HG02884 (cell line): ENCODE measurements around the gene ANGEL2.
"Not testable (repeated sequence)": the region's sequence is repeated elsewhere in the genome, so short reads cannot be mapped to it uniquely, and the experiment has no call there.

Experiments
- ATAC-seq: cut with Tn5 transposase; IDR thresholded peaks from one replicate; pipeline ENCODE4 v1.9.1; 2021; ENCODE audit warnings: mild to moderate bottlenecking, moderate library complexity; ENCODE audit not compliant: unreplicated experiment

ANGEL2 gene

DNA sequence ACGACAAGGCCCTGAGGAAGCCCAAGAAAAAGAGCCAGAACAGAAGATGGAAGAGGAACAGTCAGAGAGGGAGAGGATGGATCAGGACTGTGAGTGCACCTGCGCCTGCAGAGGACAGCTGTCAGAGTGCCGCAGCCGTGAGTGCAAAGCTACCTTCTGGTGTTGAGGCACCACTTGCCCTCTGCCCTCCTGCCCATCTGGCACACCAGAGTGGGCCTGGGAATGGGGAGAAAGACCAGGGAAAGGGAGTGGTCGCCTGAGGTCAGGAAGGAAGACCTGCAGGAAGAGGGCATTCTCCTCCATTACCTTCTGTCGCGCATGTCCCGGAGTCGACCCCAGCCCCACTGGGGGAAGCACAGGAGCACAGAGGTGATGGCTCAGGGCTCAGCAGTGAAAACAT, 39.1 kb downstream of the ANGEL2 start:
- no peak for ATAC-seq

DNA sequence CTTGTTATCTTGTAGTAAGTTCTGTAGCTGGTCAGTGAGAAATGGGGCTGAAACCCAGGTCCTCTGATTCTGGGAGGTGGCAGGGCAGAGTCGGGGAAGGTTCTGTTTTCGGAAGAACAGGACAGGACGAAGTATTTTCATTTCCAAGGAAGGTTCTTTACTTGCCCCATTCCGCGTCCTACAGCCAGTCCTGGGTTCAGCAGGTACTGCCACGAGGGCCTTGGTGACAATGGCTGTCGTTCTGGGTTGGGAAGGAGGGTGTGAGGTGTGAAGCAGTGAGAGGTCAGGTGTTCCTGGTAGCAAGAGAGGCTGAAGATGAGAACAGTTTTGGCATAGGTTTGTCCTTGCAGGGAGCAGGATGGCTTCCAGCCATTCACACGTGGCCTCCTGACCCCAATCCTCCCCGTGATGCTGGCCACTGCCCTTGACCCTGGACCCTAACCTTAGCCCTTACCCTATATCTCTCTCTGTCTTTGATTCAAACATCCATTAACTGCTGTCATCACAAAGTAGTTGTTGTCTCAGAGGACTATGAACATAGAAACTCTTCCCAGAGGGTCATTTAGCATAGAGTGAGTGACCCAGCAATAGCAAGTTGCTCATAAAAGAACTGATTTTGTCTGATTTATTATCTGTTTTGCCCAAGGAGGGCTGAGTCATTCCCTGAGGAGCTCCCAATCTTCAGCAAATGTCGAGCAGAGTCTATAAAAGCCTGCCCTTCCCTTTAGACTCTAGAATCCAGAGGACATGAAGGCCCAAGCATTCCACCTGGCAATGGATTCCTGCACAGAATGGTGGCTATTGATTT, 40.4 kb downstream of the ANGEL2 start:
- no peak for ATAC-seq

DNA sequence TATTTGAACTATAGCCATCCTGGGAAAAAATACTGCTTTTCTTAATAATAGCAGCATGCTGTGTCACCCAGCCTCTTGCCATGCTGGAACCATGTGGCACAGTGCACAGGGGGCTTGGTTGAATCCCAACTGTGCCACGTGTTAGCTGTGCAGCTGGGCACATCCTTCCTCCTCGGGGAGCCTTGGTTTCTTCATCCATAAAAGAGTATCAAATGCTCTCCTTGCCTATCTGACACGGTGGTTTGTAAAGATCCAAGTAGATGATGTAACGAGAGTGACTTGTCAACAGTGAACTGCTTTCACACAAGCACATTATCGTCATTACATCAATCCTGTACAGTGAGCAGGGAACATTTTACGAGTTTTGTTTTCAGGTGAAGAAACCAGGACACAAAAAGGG, 41.0 kb downstream of the ANGEL2 start:
- ATAC-seq: no peak

DNA sequence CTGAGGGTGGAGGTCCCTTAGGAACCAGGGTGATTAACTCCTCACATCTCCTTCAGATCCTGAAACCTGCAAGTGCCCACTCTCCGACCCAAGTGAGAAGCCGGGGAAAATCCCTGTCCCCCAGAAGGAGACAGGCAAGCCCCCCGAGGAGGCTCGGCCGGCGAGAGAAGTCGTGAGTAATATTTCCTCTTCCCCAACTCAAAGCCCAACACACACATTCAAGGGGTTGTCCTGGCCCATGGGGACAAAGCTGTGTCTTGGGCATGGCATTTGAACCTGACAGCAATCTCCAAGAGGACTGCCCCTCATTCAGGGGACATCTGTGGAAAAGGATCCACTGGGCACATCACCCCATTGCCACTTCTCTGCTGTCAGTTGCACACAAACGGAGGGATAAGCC, 41.8 kb downstream of the ANGEL2 start:
- ATAC-seq: no peak

DNA sequence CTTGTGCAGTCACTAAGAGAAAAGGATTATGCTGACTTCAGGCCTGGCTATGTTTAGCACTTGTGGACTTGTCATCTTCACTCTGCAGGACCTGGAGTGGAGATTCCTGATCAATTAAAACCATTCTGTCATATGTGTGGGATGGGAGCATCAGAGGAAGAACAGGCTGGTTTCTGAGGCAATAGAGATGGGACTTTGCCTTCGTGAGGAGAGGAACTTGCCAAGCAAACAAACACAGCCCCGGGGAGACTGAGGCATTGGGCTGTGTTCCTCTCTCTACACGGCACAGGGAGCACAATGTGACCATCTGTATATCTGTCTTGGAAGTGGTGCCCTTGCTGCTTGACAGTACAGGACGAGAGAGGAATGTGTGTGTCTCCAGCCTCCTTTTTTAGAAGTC, 42.2 kb downstream of the ANGEL2 start:
- no peak for ATAC-seq

DNA sequence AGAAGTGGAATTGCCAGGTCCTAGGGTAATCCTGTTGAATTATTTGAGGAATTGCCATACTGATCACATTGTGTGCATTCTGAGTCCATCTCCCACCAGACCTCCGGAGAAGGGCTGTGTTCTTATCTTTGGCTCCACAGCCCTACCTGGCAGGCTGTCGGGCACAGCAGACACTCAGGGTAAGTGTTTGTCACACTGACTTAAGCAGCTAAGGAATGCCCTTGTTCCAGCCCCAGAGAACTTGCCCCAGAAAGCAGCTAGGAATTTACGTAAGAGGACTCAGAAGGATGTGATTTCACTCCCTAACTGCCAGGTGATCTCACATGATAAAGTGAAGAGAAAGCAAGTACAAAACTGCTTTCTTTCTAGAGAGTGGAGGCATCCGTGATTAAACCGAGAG, 44.4 kb downstream of the ANGEL2 start:
- no peak for ATAC-seq

DNA sequence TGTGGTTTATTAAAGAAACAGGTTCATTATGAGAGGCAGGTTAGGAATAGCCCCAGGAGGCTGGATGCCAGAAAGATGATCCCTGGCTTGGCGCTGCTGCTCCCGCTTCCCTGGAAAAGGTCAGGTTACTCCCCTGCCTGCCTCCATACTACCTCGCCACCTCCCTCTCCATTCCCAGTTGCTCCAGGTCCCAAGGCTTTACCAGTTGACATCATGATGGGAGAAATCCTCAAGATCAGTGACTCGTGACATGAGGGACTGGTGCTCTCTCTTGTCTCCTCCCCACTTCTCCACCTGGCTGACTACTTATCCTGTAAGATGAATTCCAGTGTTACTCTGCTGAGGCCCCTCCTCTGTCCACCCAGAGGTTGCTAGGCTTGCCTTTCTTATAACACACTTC, 45.6 kb downstream of the ANGEL2 start:
- ATAC-seq: no peak

DNA sequence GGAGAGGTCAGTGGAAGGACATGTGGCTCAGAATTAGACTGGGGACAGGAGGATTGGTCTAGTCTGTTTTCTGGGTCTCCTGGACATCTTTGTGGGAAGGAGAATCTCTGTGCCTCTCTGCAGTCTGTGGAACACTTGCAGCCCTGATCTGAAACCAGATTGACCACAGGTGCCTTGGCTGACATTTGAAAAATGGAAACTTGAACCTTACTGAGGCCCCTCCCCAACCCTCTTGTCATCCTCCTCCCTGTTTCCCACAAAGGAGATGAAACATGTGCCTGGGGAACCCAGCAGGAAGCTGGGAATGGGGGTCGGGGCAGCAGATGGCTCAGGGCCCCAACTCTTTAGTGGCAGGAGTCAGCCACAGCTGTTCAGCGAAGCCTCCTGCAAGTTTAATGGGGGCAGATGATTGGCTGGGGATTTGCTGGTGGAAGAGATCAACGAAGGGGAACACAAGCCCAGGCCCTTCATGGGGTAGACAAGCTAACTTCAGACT, 47.3 kb downstream of the ANGEL2 start:
- ATAC-seq: no peak

DNA sequence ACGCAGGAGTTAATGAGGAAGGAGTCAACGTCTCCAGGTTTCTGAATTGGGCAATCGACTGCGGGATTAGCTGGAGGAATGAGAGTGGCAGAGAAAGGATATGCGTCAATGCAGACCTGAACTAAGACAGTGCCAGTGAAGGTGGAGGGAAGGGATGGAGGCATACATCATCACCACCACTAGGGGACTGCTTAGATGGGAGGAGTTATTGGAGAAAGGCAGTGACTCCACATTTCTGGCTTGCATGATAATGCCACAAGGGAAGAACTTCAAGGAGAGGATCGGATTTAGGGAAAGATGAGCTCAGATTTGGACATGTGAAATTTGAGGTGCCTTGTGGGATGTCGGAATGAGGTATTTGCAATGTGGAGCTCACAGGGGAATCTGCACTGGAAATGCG, 47.9 kb downstream of the ANGEL2 start:
- ATAC-seq: no peak

DNA sequence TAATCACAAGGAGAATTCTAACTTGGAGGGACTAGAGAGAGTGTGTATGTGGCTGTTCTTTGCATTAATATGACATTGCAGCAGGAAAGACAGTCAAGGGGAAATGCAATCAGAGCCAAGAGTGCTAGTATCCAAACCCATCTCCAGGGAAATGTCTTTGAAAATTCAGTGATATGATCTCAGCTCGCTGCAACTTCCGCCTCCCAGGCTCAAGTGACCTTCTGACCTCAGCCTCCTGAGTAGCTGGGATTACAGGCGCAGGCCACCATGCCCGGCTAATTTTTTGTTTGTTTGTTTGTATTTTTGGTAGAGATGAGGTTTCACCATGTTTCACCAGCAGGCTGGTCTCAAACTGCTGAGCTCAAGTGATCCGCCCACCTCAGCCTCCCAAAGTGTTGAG, 49.1 kb downstream of the ANGEL2 start:
- no peak for ATAC-seq

DNA sequence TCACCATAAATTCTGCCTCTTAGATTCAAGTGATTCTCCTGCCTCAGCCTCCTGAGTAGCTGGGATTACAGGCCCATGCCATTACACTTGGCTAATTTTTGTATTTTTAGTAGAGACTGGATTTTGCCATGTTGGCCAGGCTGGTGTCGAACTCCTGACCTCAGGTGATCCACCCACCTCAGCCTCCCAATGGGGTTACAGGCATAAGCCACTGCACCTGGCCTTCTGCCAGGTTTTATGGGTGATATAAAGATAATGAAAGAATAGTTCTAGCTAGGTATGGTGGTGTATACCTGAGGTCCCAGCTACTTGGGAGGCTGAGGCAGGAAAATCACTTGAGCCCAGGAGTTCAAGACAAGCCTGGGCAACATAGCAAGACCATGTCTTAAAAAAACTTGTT, 50.7 kb downstream of the ANGEL2 start:
- not testable (repeated sequence) for ATAC-seq

DNA sequence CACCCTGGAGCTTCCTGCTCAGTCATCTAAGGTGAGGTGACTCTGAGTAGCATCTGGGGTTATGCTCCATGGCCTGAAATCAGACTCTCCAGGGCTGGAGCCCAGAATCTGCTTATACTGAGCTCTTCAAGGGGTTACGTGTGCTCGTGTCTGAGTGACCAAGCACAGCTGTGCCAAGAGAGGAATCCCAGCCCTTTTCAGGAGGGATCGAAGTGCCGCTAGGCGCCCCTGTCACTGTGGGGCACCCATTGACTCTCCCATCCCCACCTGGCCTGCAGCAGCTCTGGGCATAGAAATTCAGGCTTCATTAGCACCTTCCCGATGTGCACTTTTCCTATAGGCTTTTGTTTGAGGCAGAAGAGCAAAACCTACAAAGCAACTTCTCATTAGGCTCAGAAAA, 51.6 kb downstream of the ANGEL2 start:
- ATAC-seq: no peak

DNA sequence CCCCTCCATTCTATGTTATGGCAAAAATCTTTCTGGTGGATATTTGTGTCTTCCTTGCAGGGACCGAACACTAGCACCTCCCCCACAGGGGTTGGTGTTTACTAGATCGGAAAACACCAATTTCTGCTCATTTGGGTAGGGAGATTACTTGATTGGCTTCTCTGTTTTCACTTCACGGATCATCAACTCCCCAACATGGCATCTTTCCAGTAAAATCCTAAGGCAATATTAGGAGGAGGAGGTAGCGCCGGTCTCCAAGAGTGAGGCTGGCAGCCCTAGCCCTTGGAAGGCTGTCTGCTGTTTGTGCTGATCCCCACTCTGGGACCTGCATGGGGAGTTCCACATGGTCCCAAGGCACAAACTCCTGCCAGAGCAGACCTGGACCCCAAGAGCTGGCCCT, 53.2 kb downstream of the ANGEL2 start:
- ATAC-seq: no peak

DNA sequence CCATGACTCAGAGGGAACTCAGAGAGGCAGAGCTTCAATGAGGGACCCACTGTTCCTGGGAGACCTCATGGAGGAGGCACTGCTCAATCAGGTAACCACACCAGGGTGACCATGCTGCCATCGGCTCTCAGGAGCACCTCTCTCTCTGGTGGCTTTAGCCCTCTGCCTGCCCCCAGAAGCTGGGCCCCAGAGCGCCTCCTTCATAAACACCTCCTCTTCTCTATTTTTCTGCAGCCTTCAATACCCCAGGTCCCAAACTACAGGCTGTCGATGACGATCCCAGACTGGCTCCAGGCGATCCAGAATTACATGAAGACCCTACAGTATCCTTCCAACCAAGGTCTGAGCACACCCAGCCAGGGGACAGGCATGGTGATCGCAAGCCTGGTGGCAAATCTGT, 54.7 kb downstream of the ANGEL2 start:
- no peak for ATAC-seq

DNA sequence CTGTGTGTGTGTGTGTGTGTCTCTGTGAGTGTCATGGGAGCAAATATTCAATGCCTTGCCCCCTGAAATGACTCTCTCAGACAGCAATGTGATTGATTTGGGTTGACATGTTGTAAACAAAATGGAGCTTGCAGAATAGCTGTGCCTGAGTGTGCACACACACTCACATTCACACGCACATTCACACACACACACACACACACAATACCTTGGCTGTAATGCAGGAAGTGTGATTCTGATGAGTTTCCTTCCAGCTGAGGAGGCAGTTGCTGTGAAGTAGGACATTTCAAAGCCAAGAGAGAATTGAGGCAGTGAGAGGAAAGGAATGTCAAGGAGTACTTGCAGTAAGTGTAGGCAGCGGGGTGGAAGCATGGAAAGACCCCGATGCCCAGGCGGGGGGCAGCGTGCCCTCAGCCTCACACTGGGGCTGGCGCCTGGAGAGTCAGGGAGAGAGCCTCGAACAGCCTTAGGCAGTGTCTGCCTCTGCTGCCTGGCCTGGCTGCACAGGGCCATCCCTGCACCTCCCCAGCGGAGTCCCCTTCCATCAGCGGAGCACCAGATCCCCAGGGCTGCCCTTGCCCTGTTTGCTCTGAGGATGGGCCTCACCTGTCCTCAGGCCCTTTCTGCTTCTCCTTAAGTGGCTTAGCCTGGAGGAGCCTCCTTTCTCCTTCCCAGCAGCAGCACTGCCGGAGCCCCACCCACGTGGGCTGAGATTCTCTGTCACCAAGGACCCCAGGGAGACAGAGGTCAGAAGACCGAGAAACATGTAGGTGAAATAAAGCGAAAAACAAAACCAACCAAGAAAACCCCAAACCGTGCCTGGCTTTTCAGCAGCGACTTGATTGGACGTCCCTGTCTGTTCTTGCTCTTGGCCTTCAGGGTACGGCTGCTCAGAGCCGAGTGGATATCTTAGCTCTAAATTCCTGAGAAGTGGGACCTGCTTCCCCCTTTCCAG, 56.1 kb downstream of the ANGEL2 start:
- peak; percentile 69 for ATAC-seq

DNA sequence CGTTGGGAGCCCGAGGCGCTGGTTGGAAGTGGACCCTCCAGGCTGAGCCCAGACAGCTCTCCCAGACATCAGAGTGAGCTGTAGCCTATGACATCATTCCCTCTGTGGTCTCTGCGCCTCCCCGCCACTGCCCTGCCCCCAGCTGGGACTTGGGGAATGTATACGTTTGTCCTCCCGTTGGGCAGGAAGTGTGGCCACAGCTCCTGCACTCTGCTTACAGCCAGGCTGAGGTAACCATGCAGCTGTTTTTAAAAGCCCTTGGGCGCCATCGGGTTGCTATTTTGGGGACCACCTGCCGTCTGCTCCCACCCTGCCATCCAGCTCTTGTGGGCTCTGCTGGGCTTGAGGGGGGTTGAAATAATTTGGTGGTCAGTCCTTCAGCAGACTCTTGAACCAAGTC, 57.5 kb downstream of the ANGEL2 start:
- no peak for ATAC-seq

DNA sequence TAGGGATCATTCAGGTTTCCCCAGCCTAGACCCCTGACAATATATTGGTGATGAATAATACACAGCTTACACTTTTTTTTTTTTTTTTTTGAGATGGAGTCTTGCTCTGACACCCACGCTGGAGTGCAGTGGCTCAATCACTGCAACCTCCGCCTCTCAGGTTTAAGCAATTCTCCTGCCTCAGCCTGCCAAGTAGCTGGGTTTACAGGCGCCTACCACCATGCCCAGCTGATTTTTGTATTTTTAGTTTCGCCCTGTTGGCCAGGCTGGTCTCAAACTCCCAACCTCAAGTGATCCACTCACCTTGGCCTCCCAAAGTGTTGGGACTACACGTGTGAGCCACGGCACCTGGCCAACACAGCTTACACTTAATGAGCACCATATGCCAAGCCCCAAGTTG, 58.1 kb downstream of the ANGEL2 start:
- ATAC-seq: no peak

DNA sequence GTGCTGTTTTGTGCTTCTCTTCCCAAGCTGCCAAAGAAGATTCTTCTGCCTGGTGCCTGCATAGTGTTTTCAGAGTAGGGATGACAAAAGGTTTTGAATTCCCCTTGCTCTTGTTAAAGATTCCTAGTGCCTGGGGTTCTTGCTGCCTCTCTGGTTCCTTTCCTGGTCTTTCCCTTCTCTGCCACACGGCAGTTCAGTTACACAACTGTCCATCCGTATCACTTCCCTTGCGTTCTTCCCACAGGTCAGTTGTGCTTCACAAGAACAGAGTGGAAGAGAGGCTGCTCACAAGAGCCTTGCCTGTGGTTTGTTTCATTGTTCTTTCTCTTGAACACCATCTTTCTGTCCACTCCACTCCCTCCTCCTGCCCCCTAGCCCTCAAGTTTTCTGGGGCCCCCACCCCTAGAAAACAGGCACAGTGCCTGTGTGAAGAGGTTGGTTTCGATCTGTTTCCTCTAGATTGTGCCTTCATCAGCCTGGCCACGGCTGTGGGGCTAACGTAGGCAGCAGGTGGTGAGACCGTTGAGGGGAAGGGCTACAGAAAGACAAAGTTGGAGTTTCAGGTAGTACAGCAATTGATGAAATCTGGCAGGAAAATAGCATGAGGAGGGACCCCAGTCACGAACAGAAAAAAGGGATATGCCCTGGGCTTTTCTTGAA, 59.6 kb downstream of the ANGEL2 start:
- no peak for ATAC-seq

DNA sequence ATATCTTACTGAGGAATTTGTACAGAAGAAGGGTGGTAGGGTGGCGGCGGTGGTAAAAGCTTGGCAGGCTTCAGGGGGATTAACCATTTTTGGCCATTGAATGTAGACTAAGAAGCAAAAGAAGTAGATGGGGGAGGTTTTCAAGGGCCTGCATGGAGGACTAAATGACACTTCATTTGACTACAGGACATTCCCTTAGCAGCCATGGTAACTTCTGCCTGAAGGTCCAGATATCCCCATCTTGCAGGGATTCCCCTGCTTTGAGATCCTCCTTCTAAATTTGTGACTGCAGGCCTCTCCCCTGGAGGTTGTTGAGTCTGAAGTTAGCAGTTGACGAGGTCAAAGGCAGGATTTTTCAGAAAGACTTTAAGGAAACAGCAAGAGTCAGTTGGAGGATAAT, 60.6 kb downstream of the ANGEL2 start:
- ATAC-seq: no peak

DNA sequence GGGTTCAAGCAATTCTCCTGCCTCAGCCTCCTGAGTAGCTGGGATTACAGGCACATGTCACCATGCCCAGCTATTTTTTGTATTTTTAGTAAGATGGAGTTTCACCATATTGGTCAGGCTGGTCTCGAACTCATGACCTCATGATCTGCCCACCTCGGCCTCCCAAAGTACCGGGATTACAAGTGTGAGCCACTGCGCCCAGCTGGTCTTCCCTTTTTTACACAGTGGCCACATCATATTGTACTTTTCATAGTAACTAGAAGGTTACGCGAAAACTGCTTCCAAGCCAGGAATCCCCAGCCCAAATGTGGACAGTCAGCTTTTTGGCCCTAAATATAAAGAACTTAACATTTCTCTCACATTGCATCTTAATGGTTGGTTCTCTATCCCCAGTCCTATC, 61.2 kb downstream of the ANGEL2 start:
- no peak for ATAC-seq

DNA sequence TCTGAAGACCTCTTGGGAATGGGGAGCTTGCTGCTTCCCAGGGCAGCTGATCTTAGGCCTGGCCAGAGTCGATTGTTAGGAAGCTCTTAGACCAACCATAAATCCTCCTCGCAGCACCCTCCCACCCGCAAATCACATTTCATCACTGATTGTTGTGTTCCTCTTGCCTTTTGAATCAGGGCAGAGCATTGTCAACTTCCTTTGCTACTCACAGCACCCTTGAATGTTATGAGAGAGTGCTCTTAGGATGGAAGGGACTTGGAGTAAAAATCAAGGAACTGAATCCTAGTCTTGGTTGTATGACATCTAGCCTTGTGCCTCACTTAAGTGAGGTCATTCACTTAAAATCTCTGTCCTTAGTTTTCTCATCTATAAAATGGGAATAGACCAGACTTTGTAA, 62.3 kb downstream of the ANGEL2 start:
- ATAC-seq: no peak

DNA sequence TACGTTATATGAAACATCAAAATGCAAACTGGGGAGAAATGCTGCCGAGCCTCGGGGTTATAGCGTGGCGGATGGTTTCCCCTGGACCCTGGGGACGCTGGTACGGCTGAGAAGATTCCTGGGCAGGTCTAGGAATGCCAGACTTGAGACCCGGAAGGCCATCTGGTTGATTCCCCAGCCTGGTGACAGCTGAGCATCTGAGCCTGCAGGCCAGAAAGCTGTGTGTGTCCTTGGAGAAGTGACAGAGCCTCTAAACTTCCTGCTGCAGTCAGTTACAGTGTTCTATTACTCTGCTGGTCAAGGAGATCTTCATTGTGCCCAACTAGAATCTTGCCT, 63.1 kb downstream of the ANGEL2 start:
- no peak for ATAC-seq
